Activated naive CD4-positive, alpha-beta T cell (primary cell): ENCODE results near the gene PDE7B.

Source experiments
- DNase-seq, 4 experiments: peaks; one replicate each; lab custom pipeline; 2025; lab: John Stamatoyannopoulos, UW

Gene PDE7B

GRCh38 chr6:136031982-136032381, 180.5 kb downstream of the PDE7B start:
- no peak for DNase-seq

GRCh38 chr6:136033416-136033815, 181.9 kb downstream of the PDE7B start:
- no peak for DNase-seq

GRCh38 chr6:136034422-136034821, 182.9 kb downstream of the PDE7B start:
- DNase-seq, result no peak

GRCh38 chr6:136035378-136036070, 184.0 kb downstream of the PDE7B start:
- DNase-seq, result no peak

GRCh38 chr6:136036071-136036380, 184.5 kb downstream of the PDE7B start:
- DNase-seq, result no peak

GRCh38 chr6:136036601-136037000, 185.1 kb downstream of the PDE7B start:
- DNase-seq, result no peak

GRCh38 chr6:136037242-136037875, 185.9 kb downstream of the PDE7B start:
- DNase-seq, result no peak

GRCh38 chr6:136037876-136038460, 186.5 kb downstream of the PDE7B start:
- DNase-seq, result no peak

GRCh38 chr6:136038531-136038930, 187.0 kb downstream of the PDE7B start:
- DNase-seq, result no peak

GRCh38 chr6:136039185-136039584, 187.7 kb downstream of the PDE7B start:
- DNase-seq, result no peak

GRCh38 chr6:136050475-136050874, 199.0 kb downstream of the PDE7B start:
- no peak for DNase-seq

- DNase-seq, result no peak
These were observed 199.8 kb downstream of the PDE7B start for GRCh38 chr6:136051140-136051775.

GRCh38 chr6:136052031-136052430, 200.5 kb downstream of the PDE7B start:
- no peak for DNase-seq

GRCh38 chr6:136058852-136059251, 207.4 kb downstream of the PDE7B start:
- DNase-seq, result no peak

GRCh38 chr6:136059308-136059707, 207.8 kb downstream of the PDE7B start:
- DNase-seq, result no peak

GRCh38 chr6:136060052-136060451, 208.6 kb downstream of the PDE7B start:
- no peak for DNase-seq

GRCh38 chr6:136060759-136061158, 209.3 kb downstream of the PDE7B start:
- DNase-seq, result no peak

- no peak for DNase-seq
These were observed 210.2 kb downstream of the PDE7B start for GRCh38 chr6:136061701-136062100.

- DNase-seq, result no peak
These were observed 211.6 kb downstream of the PDE7B start for GRCh38 chr6:136063096-136063495.

- no peak for DNase-seq
These were observed 214.5 kb downstream of the PDE7B start for GRCh38 chr6:136066005-136066404.

- no peak for DNase-seq
These were observed 216.3 kb downstream of the PDE7B start for GRCh38 chr6:136067731-136068341.

- DNase-seq, result no peak
These were observed 217.6 kb downstream of the PDE7B start for GRCh38 chr6:136069119-136069518.

GRCh38 chr6:136070815-136071214, 219.3 kb downstream of the PDE7B start:
- DNase-seq, result no peak
